GM19239 (cell line): Measurements from ENCODE around the gene TTC31.
"Not testable (repeated sequence)": the region's sequence is repeated elsewhere in the genome, so short reads cannot be mapped to it uniquely, and the experiment has no call there.

Experiments
- DNase-seq: peaks from one replicate; pipeline ENCODE4 v3.0.0; 2011; ENCODE audit warnings: low spot score; ENCODE audit not compliant: insufficient read length
- FAIRE-seq: peaks from 2 replicates; lab custom pipeline; 2011; peaks lifted over from hg19 to GRCh38; lab: Jason Lieb, UNC

TTC31 gene

GRCh38 chr2:74454654-74455511, 28.0 kb upstream of the TTC31 start, which contains the start of gene INO80B:
Gene INO80B (plus strand): TSS chr2:74455087. CDS start chr2:74455117, 30 bp downstream.
- peak; percentile 97 for FAIRE-seq
- DNase-seq = peak; percentile 75

DNA sequence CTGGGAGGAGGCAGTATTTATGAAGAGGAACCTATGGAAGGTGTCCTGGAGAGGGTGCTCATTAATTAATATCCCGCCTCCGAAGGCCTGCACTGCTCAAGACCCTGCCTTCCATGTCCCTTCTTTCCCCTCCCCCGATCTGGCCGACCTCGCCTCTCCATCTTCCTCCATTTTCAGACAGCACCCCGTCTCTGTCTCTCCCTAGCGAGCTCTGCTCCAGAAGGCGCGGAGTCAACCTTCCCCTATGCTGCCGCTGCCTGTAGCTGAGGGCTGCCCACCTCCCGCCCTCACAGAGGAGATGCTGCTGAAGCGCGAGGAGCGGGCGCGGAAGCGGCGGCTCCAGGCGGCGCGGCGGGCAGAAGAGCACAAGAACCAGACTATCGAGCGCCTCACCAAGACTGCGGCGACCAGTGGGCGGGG, 25.7 kb upstream of the TTC31 start:
- DNase-seq = no peak
- FAIRE-seq = no peak

GRCh38 chr2:74457549-74458131, 25.2 kb upstream of the TTC31 start:
- no peak for DNase-seq

GRCh38 chr2:74458132-74458937, 24.5 kb upstream of the TTC31 start, which contains the start of gene WBP1:
Gene WBP1 (plus strand): TSS chr2:74458438. CDS start chr2:74458603, 165 bp downstream.
- peak; percentile 97 for FAIRE-seq

More at GRCh38 chr2:74457549-74458131, 25.2 kb upstream of the TTC31 start:
- FAIRE-seq = no peak

DNA sequence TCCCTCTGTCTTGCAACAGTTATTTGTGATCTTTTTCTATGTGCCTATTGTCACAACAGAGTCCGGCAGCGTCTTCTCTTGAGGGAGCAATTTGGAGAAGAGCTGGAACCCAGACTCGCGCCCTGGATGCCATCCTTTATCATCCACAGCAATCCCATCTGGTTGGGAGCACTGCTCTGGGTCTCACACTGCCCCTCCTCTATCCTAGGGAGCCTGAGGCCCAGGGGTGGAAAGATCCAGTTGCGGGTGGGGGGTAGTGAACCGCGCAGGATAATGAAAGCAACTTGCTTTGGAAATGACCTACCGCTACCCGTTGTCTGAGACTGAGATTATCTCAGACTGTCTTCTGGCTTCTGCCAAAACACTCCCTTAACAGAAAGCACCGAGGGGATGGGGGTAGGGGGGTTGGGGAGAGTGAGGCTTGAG, 23.9 kb upstream of the TTC31 start:
- no peak for DNase-seq
- FAIRE-seq = no peak

More at GRCh38 chr2:74458132-74458937, 24.5 kb upstream of the TTC31 start, which contains the start of gene WBP1:
- no peak for DNase-seq

GRCh38 chr2:74459503-74460118, 23.3 kb upstream of the TTC31 start:
- FAIRE-seq, DNase-seq: not testable (repeated sequence)

GRCh38 chr2:74460187-74460586, 22.7 kb upstream of the TTC31 start:
- FAIRE-seq, DNase-seq: not testable (repeated sequence)

GRCh38 chr2:74461187-74462053, 21.5 kb upstream of the TTC31 start:
- no peak for DNase-seq
- no peak for FAIRE-seq

DNA sequence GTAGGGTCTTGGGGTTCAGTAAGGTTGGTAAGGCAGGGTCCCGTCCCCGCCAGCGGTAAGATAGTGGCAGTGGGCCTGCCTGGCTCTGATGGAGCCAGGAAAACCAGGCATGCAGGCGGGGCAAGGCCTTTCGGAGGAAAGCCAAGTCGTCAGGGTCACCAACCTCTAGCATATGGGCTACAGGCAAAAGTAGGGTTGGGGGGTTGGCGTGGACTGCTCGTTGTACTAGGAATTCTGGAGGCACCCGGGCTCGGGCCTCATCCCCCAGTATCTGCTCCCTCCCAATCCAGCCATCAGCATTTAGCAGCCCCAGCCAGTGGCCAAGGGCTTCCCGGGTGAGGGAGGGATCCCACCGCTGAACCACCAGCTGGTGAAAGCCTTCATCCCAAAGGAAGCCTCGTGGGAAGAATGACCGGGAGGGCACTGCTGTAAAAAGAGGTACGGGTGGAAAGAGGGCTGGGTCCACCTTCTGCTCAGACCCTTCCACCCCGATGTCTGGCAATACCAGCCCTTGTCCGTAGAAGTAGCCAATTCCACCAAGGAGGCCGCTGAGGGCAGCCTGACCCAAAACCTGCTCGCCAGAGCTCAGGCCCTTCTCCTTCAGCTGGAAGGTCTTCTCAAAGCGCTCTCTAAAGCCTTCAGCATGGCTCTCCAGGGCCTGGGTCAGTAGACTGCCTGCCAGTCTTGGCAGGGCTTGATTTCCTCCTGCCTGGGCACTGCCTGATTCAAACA, 20.7 kb upstream of the TTC31 start:
- FAIRE-seq (no peak), DNase-seq (no peak)

GRCh38 chr2:74462786-74463105, 20.1 kb upstream of the TTC31 start:
- no peak for DNase-seq
- FAIRE-seq = no peak

- FAIRE-seq (no peak), DNase-seq (no peak)
These were observed 18.5 kb upstream of the TTC31 start for GRCh38 chr2:74464406-74464805.

- not testable (repeated sequence) for DNase-seq
These were observed 12.1 kb upstream of the TTC31 start for GRCh38 chr2:74470742-74471141.

GRCh38 chr2:74471332-74472065, 11.4 kb upstream of the TTC31 start:
- DNase-seq = no peak
- FAIRE-seq = no peak

More at GRCh38 chr2:74470742-74471141, 12.1 kb upstream of the TTC31 start:
- not testable (repeated sequence) for FAIRE-seq

- DNase-seq = peak; percentile 74
- FAIRE-seq = peak; percentile 92
These were observed 10.6 kb upstream of the TTC31 start, which contains the start of gene MRPL53 for GRCh38 chr2:74472086-74472944. Gene MRPL53 (minus strand): TSS chr2:74472680. CDS start chr2:74472660, 20 bp downstream.

- peak; percentile 57 for FAIRE-seq
- no peak for DNase-seq
These were observed 10.0 kb upstream of the TTC31 start for GRCh38 chr2:74472945-74473258.

DNA sequence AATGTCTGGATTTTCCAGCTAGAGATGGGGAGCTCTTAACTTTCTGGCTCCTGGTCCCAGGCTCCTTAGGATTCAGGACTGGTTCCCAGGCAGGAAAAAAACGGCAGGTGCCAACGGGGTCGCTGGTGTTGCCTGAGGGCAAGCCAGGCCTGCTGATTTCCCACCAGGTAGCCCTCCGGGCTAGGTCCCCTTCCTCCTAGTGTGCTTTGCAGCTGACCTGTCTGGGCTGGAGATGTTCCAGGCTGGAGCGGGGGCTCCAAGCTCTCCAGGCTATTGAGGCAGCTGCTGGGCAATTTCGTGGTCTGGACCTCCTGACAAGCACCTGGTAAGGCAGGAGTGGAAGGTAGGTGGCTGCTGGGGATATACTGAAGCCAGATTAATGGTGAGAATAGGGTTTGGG, 8.4 kb upstream of the TTC31 start:
- DNase-seq (no peak), FAIRE-seq (no peak)

DNA sequence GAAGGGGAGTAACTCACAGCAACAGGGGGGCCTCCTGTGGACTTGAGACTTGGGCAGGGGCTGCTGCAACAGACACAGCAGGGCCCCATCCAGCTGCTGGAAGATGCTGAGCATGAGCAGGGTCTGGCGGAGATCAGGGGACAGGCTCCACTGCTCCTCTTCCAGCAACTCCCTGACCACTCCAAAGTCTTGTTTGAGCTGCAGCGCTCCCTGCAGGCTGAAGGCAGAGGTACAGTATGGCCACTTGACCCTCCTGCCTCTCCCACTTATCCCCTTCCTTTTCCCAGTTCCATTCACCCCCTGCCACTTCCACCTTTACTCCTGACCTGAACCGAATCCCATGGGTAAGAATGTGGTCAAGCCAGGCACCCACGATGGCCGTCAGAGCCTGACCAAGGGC, 8.0 kb upstream of the TTC31 start:
- FAIRE-seq (no peak), DNase-seq (no peak)
